ENCODE data around the gene RITA1.
"Not testable (repeated sequence)": the region's sequence is repeated elsewhere in the genome, so short reads cannot be mapped to it uniquely, and the experiment has no call there.

RITA1 gene

DNA sequence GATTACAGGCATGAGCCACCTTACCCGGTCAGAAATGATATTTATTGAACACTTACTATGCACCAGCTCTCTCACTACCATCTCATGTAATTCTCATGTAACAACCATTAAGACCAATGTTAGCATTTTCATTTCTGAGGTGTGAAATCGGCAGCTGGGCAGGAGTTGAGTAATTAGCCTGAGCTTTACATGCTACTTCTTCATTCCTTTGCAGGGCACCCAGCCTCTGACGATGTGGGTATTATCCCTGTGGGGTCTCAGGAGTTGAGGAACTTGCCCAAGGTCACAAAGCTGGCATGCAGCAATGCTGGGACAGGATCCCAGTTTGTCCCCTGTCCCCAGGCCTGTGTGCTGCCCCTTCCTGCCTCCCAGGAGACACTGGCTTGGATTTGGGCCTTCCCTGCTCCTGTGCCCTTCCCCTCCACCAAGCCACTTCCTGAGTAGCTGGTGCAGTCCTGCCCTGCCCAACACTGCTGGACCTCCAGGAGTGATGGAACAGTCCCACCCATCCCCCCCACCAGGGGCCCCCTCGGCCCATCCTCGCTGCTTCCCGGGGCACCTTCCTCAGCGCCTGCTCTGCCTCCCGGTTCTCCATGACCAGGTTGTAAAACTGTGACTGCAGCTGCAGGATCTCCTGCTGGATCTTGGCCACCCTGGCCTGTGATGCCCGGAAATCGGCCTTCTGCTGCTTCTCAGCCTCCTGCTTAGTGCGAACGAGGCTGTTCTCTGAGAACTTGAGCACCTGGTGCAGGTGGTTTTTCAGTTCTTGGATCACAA is 14.7 kb downstream of the RITA1 start:
- in situ Hi-C loops (cut with MboI; ENCODE audit: low sequenced_read_pairs): no loop called here

DNA sequence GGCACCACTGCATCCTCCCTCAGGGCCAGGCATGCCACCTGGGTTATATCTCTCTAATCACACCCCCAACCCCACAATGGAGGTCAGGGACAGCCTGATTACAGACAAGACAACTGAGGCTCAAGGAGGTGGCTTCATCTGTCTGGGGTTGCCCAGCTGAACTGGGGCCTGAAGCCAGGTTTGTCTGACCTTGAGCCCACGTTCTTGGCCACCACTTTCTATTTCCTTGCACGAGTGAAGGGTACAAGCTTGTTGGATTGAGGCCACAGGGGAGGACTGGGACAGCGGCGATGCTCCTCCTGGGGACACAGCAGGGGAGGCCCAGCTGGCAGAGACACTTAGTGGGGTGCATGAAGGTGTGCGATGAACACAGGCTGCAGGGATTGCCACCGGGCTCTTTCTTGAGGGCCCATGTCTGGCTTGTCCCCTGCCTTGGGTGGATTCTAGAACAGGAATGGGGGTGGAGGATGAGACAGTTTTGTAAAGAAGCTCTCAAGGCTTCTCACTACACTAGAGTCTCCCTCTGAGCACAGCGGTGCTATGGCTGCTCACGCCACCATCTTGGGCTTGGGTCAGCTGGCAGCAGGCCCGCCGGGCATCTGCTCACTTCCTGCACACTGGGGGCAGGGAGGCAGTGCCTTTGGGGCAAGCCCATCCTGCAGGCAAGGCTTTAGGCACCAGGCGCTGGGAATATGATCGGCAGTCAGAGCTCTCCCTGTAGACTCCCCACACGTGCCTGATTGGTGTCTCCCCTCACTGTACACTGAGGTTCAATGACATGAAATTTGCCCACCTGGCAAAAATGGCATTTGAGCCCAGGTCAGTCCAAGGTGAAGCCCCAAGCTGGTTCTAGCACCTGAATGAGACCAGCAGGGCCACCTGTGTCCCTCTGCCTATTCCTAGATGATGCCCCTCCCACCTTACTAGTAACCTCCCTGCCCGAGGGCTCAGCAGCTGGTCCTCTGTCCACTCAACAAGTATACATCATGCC is 16.0 kb downstream of the RITA1 start:
- in situ Hi-C loops (cut with MboI; ENCODE audit: low sequenced_read_pairs): no loop called here

DNA sequence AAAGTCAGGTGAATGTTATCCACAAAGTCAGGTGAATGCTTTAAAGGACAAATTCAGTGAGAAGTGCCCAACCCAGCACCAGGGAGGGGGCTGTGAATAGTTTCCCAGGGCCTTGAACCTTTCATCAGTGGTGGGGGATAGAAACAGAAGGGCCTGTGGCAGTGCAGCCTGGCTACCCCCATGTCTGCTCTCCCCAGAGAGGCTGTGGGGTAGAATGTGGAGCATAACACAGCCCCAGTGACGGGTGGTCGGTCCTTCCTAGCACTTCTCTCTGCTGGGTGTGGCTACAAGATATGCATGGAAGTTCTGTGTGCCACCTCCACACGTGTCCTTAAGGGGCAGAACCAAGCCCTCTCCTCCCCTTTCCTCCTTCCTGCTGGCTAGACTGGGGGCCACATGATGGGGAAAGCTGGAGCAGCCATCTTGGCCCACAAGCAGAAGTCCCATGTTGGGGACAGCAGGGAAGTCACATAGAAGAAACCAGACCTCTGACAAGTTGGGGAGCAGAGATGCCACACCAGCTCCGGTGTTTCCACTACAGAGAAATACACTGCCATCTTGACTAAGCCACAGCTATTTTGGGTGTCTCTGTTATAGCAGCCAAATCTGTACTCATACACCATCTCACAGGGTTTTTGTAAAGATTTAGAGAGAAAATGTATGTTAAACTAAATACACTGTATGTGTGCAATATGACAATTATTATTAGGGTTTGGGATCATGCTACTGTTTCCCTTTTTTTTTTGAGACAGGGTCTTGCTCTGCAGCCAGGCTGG is 17.0 kb downstream of the RITA1 start:
- in situ Hi-C loops (cut with MboI; ENCODE audit: low sequenced_read_pairs): no loop called here

DNA sequence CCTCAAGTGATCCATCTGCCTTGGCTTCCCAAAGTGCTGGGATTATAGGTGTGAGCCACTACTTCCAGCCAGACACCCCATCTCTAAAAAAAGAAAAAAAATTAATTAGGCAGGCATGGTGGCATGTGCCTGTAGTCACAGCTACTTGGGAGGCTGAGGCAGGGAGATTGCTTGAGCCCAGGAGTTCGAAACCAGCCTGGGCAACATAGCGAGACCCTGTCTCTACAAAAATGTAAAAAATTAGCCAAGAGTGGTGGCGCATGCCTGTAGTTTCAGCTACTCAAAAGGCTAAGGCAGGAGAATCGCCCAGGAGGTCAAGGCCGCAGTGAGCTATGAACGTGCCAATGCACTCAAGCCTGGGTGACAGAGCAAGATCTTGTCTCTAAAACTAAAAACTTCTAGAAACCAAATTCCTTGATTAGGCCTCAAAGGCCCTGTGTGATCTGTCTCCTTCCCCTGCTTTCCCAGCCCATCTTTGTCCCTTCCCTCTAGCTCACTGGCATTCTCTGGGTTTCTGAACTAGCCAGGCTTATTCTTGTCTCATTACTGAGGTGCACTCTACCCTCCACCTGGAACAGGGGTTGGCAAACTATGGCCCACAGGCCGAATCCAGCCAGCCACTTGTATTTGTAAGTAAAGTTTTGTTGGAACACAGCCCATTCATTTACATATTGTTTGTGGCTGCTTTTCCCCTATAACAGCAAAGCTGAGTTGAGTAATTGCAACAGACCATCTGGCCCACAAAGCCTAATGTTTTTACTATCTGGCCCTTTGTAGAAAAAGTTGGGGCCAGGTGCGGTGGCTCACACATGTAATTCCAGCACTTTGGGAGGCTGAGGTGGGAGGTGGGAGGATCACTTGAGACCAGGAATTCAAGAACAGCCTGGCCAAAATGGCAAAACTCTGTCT is 18.6 kb downstream of the RITA1 start:
- in situ Hi-C loops (cut with MboI; ENCODE audit: low sequenced_read_pairs): no loop called here

GRCh38 chr12:113204804-113205203 is 19.3 kb downstream of the RITA1 start:
- in situ Hi-C loops (cut with MboI; ENCODE audit: low sequenced_read_pairs): no loop called here

DNA sequence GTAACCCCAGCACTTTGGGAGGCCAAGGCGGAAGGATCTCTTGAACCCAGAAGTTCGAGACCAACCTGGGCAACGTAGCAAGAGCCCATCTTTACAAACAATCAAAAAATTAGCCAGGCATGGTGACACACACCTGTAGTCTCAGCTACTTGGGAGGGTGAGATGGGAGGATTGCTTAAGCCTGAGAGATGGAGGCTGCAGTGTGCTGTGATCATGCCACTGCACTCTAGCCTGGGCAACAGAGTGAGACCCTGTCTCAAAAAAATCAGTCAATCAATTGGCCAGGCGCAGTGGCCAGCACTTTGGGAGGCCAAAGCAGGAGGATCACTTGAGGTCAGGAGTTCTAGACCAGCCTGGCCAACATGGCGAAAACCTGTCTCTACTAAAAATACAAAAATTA is 21.3 kb downstream of the RITA1 start:
- in situ Hi-C loops (cut with MboI; ENCODE audit: low sequenced_read_pairs): not testable (repeated sequence)

DNA sequence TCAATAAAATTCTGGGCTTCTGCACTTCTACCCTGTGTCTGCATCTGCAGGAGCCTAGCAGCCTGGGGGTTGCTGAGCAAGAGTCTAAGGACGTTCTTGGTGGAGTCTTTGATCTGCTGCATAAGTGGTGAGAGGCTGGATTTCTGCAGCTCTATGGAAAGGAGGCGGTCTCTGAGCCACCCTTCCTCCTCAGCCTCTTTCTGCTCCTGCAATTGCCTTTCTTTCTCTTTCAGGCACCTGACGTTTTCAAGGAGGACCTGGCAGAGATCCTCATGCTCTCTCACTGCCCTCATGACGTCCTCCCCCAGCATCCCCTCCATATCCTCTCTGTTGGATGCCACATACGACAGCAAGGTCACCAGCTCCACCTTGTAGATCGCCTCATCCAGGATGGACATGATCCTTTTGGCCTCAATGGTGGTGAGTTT is 22.1 kb downstream of the RITA1 start:
- in situ Hi-C loops (cut with MboI; ENCODE audit: low sequenced_read_pairs): no loop called here

DNA sequence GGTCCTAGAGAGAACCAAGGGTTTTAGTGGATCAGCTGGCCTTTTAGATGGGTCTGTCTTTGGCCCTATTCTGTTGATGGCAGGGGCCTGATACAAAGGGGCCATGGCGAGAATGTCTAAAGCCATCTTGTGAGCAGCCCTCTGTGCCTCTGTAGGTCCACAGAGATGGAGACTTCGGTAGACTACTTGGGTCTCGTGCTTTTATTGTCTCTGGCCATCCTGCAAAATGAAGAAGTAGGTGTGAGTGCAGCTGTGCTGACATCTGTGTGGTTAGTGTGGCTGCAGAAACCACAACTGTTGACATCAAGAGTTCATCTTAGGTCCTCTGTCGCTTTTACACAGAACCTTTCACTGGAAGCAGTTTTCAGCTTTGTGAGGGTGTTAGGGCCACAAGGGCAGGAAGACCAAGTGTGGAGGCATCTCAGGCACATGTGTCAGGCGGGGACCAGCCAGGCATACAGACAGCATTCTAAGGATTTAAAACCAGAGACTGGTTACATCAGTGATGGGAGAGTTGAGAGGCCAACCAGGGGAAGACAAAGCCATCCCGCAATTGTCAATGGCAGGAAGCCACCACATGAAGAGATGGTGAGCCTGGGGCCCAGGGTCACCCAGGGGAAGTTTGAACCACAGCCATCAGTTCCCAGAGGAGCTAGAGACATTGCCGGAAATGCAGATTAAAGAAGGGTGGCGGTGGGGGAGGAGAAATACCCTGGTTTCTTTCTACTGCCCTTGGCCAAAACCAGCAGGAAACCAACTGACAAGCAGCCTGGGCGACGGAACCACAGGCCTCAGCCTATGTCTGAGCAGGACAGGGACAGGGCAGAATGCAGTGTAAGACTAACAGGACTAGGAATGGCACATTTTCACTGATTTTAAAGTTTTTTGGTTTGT is 22.8 kb downstream of the RITA1 start:
- in situ Hi-C loops (cut with MboI; ENCODE audit: low sequenced_read_pairs): no loop called here

DNA sequence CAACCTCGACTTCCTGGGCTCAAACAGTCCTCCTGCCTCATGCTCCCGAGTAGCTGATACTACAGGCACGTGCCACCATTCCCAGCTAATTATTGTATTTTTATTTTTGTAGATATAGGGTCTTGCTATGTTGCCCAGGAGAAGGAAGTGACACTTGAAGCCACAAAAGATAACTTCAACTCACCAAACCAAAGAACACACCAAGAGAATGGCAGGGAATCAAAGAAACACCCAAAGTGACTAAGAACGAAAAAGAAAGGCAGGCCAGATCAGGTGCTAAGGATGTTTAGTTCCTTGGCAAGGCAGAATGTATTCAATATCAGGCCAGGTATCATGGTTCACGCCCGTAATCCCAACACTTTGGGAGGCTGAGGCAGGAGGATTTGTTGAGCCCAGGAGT is 25.6 kb downstream of the RITA1 start:
- in situ Hi-C loops (cut with MboI; ENCODE audit: low sequenced_read_pairs): no loop called here

DNA sequence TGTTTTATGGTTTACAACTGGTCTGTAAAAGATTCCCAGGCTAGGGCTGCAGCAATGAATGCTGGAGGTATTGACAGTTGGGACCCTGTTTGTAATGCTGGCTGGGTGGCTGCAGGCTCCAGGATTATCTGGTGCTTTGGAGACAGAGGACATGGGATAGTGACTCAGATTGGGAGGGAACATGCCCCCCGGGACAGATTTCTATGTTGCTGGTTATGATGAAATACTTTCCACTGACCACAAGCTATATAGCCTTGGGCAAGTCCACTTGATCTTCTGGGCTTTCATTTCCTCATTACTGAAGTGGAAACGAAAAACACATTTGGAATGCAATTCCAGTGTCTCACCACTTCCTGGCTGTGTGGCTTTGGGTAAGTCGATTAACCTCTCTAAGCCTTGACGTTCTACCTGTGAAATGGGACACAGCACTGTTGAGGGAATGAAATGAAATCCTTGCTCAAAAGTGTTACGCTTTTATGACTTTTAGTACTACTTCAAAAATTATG is 29.4 kb downstream of the RITA1 start:
- in situ Hi-C loops (cut with MboI; ENCODE audit: low sequenced_read_pairs): no loop called here

GRCh38 chr12:113216027-113216426 is 30.5 kb downstream of the RITA1 start:
- in situ Hi-C loops (cut with MboI; ENCODE audit: low sequenced_read_pairs): no loop called here

GRCh38 chr12:113220593-113221180 is 35.2 kb downstream of the RITA1 start:
- in situ Hi-C loops (cut with MboI; ENCODE audit: low sequenced_read_pairs): no loop called here

- in situ Hi-C loops (cut with MboI; ENCODE audit: low sequenced_read_pairs): no loop called here
Observed at GRCh38 chr12:113221181-113221996, 35.9 kb downstream of the RITA1 start, which contains the start of gene TPCN1. TPCN1 (plus strand) TSS chr12:113221464; CDS start chr12:113226853, 5,389 bp downstream.

DNA sequence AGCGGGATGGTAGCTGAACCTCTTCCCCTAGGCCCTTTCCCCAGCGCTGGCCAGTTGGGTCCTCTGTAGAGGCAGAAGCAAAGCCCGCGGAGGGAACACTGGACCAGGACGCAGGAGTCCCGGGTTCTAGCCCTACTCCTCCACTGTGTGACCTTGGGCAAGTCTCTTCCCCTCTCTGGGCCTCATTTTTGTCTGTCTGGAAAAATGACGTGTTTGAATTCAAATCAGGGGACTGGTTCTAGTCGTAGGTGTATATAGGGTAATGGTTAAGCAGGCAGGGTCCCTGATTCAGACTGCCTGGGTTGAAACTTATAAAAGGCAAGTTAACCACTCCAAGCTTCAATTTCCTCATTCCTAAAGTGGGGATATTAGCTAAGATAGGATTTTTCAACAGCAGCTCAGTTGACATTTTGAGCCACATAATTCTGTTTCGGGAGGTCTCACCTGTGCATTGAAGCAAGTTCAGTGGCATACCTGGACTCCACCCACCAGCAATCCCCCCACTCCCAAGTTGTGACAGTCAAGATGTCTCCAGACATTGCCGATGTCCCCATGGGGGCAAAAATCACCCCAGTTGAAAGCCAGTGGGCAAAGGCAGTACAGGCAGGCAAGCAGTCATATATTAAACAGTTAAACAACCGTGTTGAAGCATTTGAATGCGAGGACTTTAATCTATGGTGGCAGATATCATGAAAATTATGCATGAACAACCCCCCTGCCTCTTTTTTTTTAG is 36.6 kb downstream of the RITA1 start:
- in situ Hi-C loops (cut with MboI; ENCODE audit: low sequenced_read_pairs): no loop called here

GRCh38 chr12:113222730-113223531 is 37.4 kb downstream of the RITA1 start:
- in situ Hi-C loops (cut with MboI; ENCODE audit: low sequenced_read_pairs): no loop called here

DNA sequence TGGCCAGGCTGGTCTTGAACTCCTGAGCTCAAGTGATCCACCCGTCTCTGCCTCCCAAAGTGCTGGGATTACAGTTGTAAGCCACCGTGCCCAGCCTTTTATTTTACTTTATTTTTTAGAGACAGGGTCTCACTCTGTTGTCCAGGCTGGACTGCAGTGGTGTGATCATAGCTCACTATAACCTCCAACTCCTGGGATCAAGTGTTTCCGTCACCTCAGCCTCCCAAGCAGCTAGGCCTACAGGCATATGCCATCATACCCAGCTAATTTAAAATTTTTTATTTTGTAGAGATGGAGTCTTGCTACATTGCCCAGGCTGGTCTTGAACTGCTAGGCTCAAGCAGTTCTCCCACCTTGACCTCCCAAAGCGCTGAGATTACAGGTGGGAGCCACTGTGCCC is 39.4 kb downstream of the RITA1 start:
- in situ Hi-C loops (cut with MboI; ENCODE audit: low sequenced_read_pairs): no loop called here
